ENCODE measurements around the gene ZBTB20. TPM values are rescaled to one million over a fixed set of nuclear protein-coding genes. Genes with fewer than 3 reads are reported as not detected.

ZBTB20 gene
- total RNA-seq, 1 experiment from 2014 or later, result 26.4 TPM

GRCh38 chr3:114418724-114419543 lies 728.2 kb downstream of the ZBTB20 start:
- DNase-seq (ENCODE audit: low read depth), result peak; percentile 82

GRCh38 chr3:114418107-114418506 lies 729.0 kb downstream of the ZBTB20 start:
- DNase-seq (ENCODE audit: low read depth), result peak; percentile 46

- DNase-seq (ENCODE audit: low read depth), result no peak
Measured at GRCh38 chr3:114417675-114418074, 729.4 kb downstream of the ZBTB20 start.

- DNase-seq (ENCODE audit: low read depth), result no peak
Measured at GRCh38 chr3:114417265-114417664, 729.8 kb downstream of the ZBTB20 start.

DNA sequence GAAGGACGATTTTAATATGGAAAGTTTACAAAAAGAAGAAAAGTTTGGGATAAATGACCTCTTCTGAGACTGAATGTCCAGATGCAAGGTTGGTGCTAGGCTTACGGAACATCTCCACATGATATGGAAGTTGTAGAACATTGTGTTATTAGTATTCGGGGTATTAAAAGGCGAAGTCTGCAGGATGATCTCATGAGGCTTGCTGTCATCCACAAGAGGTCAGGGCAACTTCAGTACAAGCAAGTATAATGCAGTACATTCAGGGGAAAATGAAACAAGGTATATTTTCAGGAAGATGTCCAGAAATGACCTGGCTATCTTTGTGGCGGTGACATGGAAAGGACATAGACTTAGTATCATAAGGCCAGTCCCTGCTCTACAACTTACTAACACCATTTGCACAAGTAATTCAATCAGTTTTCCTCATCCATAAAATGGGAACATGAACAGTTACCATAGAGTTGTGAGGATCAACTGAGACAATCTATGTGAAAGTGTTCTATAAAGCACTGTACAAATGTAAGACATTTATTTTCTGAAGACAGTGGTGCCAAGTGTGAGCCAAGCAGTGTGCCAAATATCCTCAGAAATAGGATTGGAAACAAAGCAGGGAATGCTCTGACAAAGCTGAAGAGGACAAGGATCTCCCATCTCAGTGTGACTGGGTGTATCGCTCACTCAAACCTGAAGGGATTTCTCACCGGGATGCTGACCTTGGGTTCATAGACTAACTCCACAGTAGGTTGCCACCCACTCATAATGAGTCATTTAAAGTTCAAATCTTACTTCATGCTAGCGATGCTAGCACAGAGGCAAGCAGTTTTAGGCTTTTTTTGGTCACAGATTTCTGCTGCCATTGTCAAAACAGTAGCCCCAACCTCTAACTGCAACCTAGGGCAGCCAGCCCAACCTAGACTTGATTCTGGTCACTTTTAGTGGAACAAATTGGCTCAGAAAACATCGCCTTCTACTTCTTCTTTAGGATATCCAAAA lies 735.0 kb downstream of the ZBTB20 start:
- peak; percentile 82 for DNase-seq (ENCODE audit: low read depth)

- DNase-seq (ENCODE audit: low read depth), result peak; percentile 57
Measured at GRCh38 chr3:114411190-114411668, 735.9 kb downstream of the ZBTB20 start.

- DNase-seq (ENCODE audit: low read depth), result peak; percentile 34
Measured at GRCh38 chr3:114408736-114409670, 738.1 kb downstream of the ZBTB20 start.

GRCh38 chr3:114406922-114407321 lies 740.2 kb downstream of the ZBTB20 start:
- DNase-seq (ENCODE audit: low read depth), result no peak

DNA sequence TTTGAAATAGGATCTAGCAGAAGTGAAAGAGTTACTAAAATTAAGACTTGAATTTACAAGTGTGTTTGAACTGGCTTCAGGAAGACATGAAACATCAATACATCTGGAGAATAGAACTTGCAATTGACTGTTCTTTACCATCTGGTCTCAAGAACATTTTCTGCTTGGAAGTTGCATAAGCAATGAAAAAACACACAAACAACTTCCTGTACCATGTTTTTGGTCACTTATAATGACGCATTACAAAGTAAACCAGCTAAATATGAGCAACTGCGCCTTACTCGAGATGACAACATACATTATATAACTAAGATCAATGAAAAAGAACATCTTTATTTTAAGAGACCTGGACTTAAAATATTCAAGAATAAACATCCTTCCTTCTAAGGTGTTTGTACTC lies 740.8 kb downstream of the ZBTB20 start:
- no peak for DNase-seq (ENCODE audit: low read depth)

GRCh38 chr3:114405202-114405990 lies 741.7 kb downstream of the ZBTB20 start:
- no peak for DNase-seq (ENCODE audit: low read depth)

GRCh38 chr3:114404590-114404989 lies 742.5 kb downstream of the ZBTB20 start:
- DNase-seq (ENCODE audit: low read depth), result peak; percentile 73

DNA sequence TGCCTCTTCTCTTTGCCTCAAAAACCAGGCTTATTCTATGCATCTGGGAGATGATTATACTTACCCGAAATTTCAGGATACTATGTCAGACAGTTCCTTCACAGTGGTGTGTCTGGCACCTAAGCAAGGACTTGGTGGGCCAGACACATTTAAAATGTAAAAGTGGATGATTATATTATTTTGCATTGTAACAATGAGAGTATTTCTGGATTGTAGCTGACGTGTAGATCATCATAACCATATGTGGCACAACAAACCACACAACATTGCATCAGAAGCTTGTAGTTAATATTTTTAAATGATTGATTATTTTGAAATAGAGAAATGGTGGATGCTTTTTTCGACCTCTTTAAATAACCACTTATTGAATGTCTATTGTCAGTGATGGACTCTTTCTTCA lies 744.2 kb downstream of the ZBTB20 start:
- no peak for DNase-seq (ENCODE audit: low read depth)

DNA sequence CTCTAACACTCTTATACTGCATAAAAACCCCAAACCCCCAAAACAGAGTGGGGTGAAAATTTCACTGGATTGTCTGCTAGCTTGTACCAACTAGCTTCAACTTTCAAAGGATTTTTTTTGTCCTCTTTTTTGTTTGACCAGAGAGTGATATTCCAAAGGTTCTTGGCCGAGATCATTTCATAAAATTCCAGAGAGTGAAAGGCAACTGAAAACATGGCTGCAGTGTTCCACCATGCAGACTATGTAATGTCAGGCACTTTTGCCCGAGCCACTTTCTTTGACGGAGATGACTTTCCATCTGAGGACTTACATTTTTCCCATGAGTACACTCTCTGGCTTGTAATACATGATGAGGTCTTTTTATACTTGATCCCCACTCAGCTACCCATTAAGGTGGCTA lies 745.7 kb downstream of the ZBTB20 start:
- DNase-seq (ENCODE audit: low read depth), result no peak

DNA sequence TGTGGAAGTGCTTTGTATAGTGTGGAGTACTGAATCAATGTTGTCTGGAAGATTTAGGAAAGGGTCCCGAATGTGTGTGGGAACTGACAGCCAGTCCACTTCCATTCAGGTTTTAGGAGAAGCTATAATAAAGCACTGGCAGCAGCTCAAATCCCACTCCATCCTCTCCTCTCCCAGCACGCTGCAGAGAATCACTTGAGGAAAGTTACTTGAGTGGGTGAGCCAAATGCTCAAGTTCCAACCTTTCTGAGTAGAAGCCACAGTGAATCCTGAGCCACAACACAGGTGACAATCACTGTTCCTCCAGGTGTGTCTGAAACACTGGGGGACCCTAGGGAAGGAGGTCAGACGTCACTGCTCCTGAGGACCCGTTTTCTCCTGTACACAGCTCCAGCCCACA lies 746.7 kb downstream of the ZBTB20 start:
- DNase-seq (ENCODE audit: low read depth), result no peak

DNA sequence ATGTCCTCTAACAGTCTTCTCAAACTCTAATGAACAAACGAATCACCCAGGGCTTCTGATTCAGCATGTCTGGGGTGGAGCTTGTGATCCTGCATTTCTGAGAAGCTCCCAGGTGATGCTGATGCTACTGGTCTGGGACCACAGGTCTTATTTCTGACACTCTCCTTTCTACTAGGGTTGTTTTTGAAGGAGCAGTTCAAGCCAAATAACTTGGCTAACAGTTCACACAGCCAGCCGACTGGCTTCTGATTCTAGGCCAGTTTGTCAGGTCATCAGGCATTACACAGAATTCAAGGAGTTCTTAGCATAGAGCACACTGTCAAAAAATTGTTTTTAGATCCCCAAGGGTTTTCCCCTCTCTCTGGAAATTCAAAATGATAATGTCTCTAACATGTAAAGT lies 752.5 kb downstream of the ZBTB20 start:
- DNase-seq (ENCODE audit: low read depth), result no peak

GRCh38 chr3:114393367-114394072 lies 753.6 kb downstream of the ZBTB20 start:
- DNase-seq (ENCODE audit: low read depth), result no peak

DNA sequence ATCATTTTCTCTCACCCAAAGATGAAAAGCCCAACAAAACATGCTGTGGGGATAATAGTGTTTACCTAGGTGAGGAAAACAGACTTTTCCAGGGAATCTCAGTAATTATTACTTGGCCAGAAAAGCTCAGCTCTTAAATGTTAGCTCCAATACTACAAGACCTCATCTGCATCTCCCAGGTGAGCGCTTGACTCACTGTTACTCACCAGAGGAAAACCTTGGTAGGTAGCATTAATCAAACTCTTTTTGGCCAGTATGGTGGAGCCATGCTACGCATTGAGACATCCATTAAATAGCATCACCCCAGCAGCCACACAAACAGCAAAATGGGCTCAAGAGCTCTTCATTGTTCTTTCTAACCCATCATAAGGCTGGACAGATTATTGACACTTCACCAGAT lies 754.3 kb downstream of the ZBTB20 start:
- no peak for DNase-seq (ENCODE audit: low read depth)

- DNase-seq (ENCODE audit: low read depth), result no peak
Measured at GRCh38 chr3:114389156-114389555, 757.9 kb downstream of the ZBTB20 start.

DNA sequence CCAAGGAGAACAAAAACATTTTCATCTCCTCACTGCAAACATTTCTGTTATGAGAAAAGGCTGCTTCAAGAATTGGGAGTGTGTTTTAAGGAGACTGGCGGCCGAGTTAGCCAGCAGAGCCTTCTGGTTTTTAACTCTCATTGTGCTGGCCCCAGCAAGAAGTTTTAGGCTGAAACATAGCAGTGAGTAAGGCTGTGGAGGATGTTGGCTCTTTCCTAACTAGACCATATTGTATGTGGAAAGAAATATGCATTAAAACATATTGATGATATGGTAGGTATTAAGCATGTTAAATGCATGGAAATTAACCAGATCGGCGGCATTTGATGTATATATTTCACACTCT lies 762.6 kb downstream of the ZBTB20 start:
- DNase-seq (ENCODE audit: low read depth), result no peak
